Ovary (tissue), 9 donors: ENCODE measurements around the gene NR1D1. TPM values are rescaled to one million over a fixed set of nuclear protein-coding genes. Genes with fewer than 3 reads are reported as not detected.
A peak's percentile ranks its signal among the peaks of the same experiment; 100 is the strongest.

Experiments
- DNase-seq, 5 donors: peaks; one replicate each; pipeline ENCODE4 v3.0.0-alpha.2; 2019 to 2020
- H3K27ac ChIP-seq, 2 donors: fragments of 200-600 bp; one replicate each; pipeline versions ENCODE4 v1.5.1 to v1.8.0; 2019 to 2022
- H3K27me3 ChIP-seq: fragments of 200-600 bp; one replicate; pipeline ENCODE4 v1.8.0; 2022
- H3K36me3 ChIP-seq: fragments of 200-600 bp; sonication (generic); one replicate; pipeline ENCODE4 v1.5.1; 2019
- H3K4me1 ChIP-seq: one replicate; pipeline ENCODE4 v1.8.1; 2013; ENCODE audit warnings: mild to moderate bottlenecking, moderate library complexity; ENCODE audit not compliant: insufficient read depth
- H3K4me3 ChIP-seq: fragments of 200-600 bp; sonication (generic); one replicate; pipeline ENCODE4 v1.5.1; 2017
- H3K9me3 ChIP-seq, 2 donors: fragments of 200-600 bp in 1 of 2; sonication (generic) in 1 of 2; one replicate each; pipeline versions ENCODE4 v1.5.1 to v1.8.1; 2013 to 2019; ENCODE audit warnings: mild to moderate bottlenecking in 1 of 2, moderate library complexity in 1 of 2
- EP300 ChIP-seq: sonication (generic); formaldehyde crosslinking; IDR thresholded peaks from one replicate; pipeline ENCODE4 v1.6.1; 2017; ENCODE audit warnings: antibody characterized with exemption
- POLR2A ChIP-seq: fragments of 450-650 bp; IDR thresholded peaks from one replicate; pipeline ENCODE4 v1.6.1; 2017; ENCODE audit warnings: antibody characterized with exemption, mild to moderate bottlenecking, moderate library complexity
- WGBS, 3 donors: extraction: QIAGEN DNeasy Blood & Tissue Kit in 1 of 3; methylation state at CpG; one replicate each; pipeline versions ENCODE4 v1.1.5 to v1.1.7; 2013 to 2017; 5-methylcytosine and 5-hydroxymethylcytosine counted together
- intact Hi-C, 4 donors: fragments of 100-400 bp; cut with DNase I; formaldehyde crosslinking; loops; one replicate each; pipeline versions ENCODE4 v1.11.0 to v1.15.1; 2022 to 2023
- polyA plus RNA-seq, 2 donors: library from polyadenylated mRNA; stranded (reverse); fragments of 200-250 nt in 1 of 2; fragments of 350-450 nt in 1 of 2; fragmentation: Illumina TruSeq in 1 of 2; extraction: RNeasy Lipid Tissue Mini Kit (QIAGEN cat#74804) in 1 of 2; gene quantifications; one replicate each; pipeline ENCODE4 v1.2.3, GENCODE V29; 2013 to 2014
- total RNA-seq, 7 donors: library from RNA; depleted of rRNA in 2 of 7; stranded (reverse); fragments of >200 nt in 2 of 7; fragmentation: NEBNext Ultra II Directional in 3 of 7; extraction: Animal tissue kit (Norgen Biotek cat#: 25700) in 3 of 7; gene quantifications; one replicate each; pipeline versions ENCODE4 v1.1.0 to v1.2.4, GENCODE V29; 2016 to 2023
- TF ChIP-seq, protein P1 (sequence below), 3 donors: fragments of 450-650 bp in 2 of 3; fragments of 200-600 bp in 1 of 3; IDR thresholded peaks; one replicate each; pipeline versions ENCODE4 v1.5.1 to v1.8.0; 2016 to 2022; ENCODE audit warnings: antibody characterized with exemption in 3 of 3, mild to moderate bottlenecking in 1 of 3
- donor health status: DM: no; HTN: no; CAD: no; lungs with moderate emphysema.
- donor health status: DM: no; HTN: no; CAD: no.
- donor health status: Bipolar disorder and iron deficiency.
- donor health status: DM: yes; HTN: yes; CAD: no.
- donor health status: DM: no; HTN: no; CAD: no.
- donor health status: DM: yes; HTN: yes; CAD: no.

The NR1D1 gene
- total and polyA plus RNA-seq, 9 donors: 10.7 to 73.8 (median 23.7) TPM

- H3K4me3 ChIP-seq: peak overlapping the region; percentile 63
- TF ChIP-seq EP300 (no peak), POLR2A (no peak)
- TF ChIP-seq, protein P1, sequence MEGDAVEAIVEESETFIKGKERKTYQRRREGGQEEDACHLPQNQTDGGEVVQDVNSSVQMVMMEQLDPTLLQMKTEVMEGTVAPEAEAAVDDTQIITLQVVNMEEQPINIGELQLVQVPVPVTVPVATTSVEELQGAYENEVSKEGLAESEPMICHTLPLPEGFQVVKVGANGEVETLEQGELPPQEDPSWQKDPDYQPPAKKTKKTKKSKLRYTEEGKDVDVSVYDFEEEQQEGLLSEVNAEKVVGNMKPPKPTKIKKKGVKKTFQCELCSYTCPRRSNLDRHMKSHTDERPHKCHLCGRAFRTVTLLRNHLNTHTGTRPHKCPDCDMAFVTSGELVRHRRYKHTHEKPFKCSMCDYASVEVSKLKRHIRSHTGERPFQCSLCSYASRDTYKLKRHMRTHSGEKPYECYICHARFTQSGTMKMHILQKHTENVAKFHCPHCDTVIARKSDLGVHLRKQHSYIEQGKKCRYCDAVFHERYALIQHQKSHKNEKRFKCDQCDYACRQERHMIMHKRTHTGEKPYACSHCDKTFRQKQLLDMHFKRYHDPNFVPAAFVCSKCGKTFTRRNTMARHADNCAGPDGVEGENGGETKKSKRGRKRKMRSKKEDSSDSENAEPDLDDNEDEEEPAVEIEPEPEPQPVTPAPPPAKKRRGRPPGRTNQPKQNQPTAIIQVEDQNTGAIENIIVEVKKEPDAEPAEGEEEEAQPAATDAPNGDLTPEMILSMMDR (IDR thresholded peaks at IDR 0.05): no peak
- WGBS, 3 donors: 0 to 2% (median 1%) methylated on average over 35 to 42 of the region's 42 CpGs
- peak overlapping the region; percentile 80 to 85 for H3K27ac ChIP-seq
- intact Hi-C loops: loop anchor here in 3 of 4 donors (5.0 to 10.0 kb wide), 4 partner anchors 34 to 838 kb away; partner anchors contain the start of gene STAC2 (in 1 of the 3)
- no peaks in the 10 kb centered on the region for H3K27me3 ChIP-seq
- no peaks in the 10 kb centered on the region for H3K36me3 ChIP-seq
- peak; percentile 41 to 72 (median 60) for DNase-seq
- H3K9me3 ChIP-seq: no peaks in the 10 kb centered on the region
- H3K4me1 ChIP-seq: peaks cover 19% of the 10 kb centered on the region
Observed at GRCh38 chr17:40063187-40063771, 37.1 kb downstream of the NR1D1 start.

GRCh38 chr17:40062329-40063186, 37.8 kb downstream of the NR1D1 start, which contains the start of gene THRA:
TSS of gene THRA (plus strand) at chr17:40062965. CDS start at chr17:40074489, 11,524 bp downstream.
- peak within 1 kb of the TSS; percentile 80 to 85 for H3K27ac ChIP-seq
- H3K4me1 ChIP-seq: peaks cover 15% of the 10 kb centered on the region
- intact Hi-C loops: loop anchor here in 3 of 4 donors (5.0 to 10.0 kb wide), 4 partner anchors 35 to 838 kb away; partner anchors contain the start of gene STAC2 (in 1 of the 3)
- 0 to 1% (median 0%) methylated on average over 25 to 83 of the region's 83 CpGs for WGBS, 3 donors
- TF ChIP-seq, protein P1 (IDR thresholded peaks at IDR 0.05): peak in 1 of 3 donors; percentile 13
- TF ChIP-seq POLR2A (peak; percentile 35), EP300 (no peak)
- H3K36me3 ChIP-seq: no peaks in the 10 kb centered on the region
- H3K9me3 ChIP-seq: no peaks in the 10 kb centered on the region
- no peaks in the 10 kb centered on the region for H3K27me3 ChIP-seq
- peak within 1 kb of the TSS; percentile 63 for H3K4me3 ChIP-seq
- peak; percentile 78 to 83 (median 79) for DNase-seq

GRCh38 chr17:40061609-40062038, 38.8 kb downstream of the NR1D1 start:
- TF ChIP-seq, protein P1 (IDR thresholded peaks at IDR 0.05): no peak
- TF ChIP-seq EP300 (no peak), POLR2A (no peak)
- Histone ChIP-seq H3K27ac (peak overlapping the region; percentile 44 to 45), H3K9me3 (no peaks in the 10 kb centered on the region), H3K27me3 (no peaks in the 10 kb centered on the region), H3K36me3 (no peaks in the 10 kb centered on the region), H3K4me1 (peaks cover 15% of the 10 kb centered on the region), H3K4me3 (no peak overlapping the region)
- WGBS, 3 donors: 73 to 82% (median 77%) methylated on average over 10 of the region's 10 CpGs
- peak in 1 of 5 donors; percentile 40 for DNase-seq
- intact Hi-C loops: loop anchor here in 3 of 4 donors (5.0 to 10.0 kb wide), 4 partner anchors 36 to 837 kb away; partner anchors contain the start of gene STAC2 (in 1 of the 3)

DNA sequence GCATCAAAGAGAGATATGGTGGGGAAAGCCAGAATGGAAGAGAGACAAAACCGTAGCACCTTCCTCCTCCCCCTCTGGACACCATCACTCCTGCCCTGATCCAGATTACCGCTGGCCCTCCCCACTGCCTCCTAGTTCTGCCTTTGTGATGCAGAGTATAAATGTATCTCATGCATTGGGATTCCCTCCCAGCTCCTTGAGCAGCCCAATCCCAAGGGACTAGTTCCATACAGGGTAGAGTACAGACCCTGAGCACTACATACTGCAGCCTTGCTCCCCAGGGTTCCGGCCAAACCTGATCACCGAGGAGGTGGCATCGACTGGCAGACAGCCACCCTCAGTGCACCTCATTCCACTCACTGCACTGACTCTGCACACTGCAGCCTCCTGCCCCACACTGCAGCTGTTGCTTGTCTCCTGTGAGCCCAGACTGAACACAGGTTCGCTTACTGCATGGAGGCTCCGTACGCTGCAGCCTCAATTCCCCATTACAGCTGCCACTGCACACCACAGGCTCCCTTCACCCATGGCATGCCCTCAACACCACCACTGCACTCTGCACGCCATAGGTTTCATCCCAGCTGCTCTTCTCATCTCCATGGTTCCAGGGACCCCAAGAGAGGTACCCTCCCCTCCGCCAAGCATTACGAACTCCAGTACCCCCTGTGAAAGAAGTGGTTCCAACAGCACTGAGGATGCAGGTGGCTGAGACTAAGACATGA, 39.3 kb downstream of the NR1D1 start:
- intact Hi-C loops: loop anchor here in 3 of 4 donors (5.0 to 10.0 kb wide), 4 partner anchors 36 to 836 kb away; partner anchors contain the start of gene STAC2 (in 1 of the 3)
- DNase-seq: no peak
- no peaks in the 10 kb centered on the region for H3K9me3 ChIP-seq
- peaks cover 12% of the 10 kb centered on the region for H3K4me1 ChIP-seq
- no peaks in the 10 kb centered on the region for H3K27me3 ChIP-seq
- H3K27ac ChIP-seq: no peak overlapping the region
- H3K4me3 ChIP-seq: no peak overlapping the region
- TF ChIP-seq EP300: no peak
- TF ChIP-seq, protein P1 (IDR thresholded peaks at IDR 0.05): no peak
- no peak for TF ChIP-seq POLR2A
- 80 to 82% (median 80%) methylated on average over 11 of the region's 11 CpGs for WGBS, 3 donors
- H3K36me3 ChIP-seq: no peaks in the 10 kb centered on the region
